ENCODE data around the gene CYP2A6.

DNA sequence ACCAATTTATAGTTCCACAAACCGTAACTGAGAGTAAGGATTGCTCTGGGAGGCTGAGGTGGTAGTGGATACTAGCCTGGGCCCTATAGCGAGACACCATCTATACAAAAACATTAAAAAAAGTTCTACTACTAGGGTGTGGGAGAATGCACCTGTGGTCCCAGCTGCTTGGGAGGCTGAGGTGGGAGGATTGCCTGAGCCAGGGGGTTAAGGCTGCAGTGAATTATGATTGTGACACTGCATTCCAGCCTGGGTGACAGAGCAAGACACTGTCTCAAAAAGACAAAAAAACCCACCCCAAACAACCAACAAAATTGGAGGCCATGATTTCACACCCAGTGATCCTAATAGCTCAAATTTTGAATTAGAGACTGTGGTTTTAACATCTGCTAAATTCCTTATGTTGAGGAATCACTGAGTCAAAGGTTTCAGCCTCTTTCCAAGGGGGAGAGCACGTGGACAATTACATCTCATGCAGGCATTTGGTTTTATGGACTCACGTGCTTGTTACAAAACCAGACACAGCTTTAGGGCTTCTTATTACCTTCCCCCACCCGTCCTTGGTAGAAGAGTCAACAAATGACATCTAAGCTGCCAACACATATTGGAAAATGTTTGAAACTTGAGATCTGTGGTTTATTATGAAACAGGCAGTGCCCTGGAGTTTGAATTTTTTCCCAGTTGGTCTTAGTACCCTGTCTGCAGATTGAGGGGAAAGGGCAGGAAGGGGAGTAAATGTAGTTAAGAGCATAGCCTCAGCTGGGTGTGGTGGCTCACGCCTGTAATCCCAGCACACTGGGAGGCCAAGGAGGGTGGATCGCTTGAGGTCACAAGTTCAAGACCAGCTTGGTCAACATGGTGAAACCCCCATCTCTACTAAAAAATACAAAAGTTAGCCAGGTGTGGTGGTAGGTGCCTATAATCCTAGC, 18.5 kb downstream of the CYP2A6 start:
- TF ChIP-seq POLR2A (IDR thresholded peaks at IDR 0.05) (no peak), CTCF (IDR thresholded peaks at IDR 0.05) (no peak)

Data from upper lobe of left lung (tissue), 4 donors.